Cardiac muscle cell (in vitro differentiated cells and primary cell): ENCODE measurements around the gene RIMBP2. TPM values are rescaled to one million over a fixed set of nuclear protein-coding genes. Genes with fewer than 3 reads are reported as not detected.

Source experiments
- DNase-seq, 2 donors: peaks; one replicate each; pipeline versions ENCODE4 v3.0.0 to v3.0.0-alpha.2; 2010 to 2017; ENCODE audit warnings: low read depth in 1 of 2, low spot score in 1 of 2
- H3K27ac ChIP-seq: fragments of 200-600 bp; sonication (generic); 2 replicates; pipeline ENCODE4 v1.5.1; 2016
- H3K27me3 ChIP-seq: fragments of 200-600 bp; sonication (generic); 2 replicates; pipeline ENCODE4 v1.6.0; 2016; ENCODE audit warnings: control low read depth
- H3K36me3 ChIP-seq: fragments of 200-600 bp; sonication (generic); 2 replicates; pipeline ENCODE4 v1.5.1; 2016; ENCODE audit warnings: control low read depth
- H3K4me1 ChIP-seq: fragments of 200-600 bp; sonication (generic); 2 replicates; pipeline ENCODE4 v1.8.1; 2017; ENCODE audit warnings: low read depth, mild to moderate bottlenecking, mixed run types
- H3K4me3 ChIP-seq: fragments of 200-600 bp; sonication (generic); 2 replicates; pipeline ENCODE4 v1.5.1; 2016; ENCODE audit warnings: mild to moderate bottlenecking
- H3K9me3 ChIP-seq: fragments of 200-600 bp; sonication (generic); 2 replicates; pipeline ENCODE4 v1.5.1; 2017; ENCODE audit warnings: low read depth, mild to moderate bottlenecking, control low read depth
- polyA plus RNA-seq: library from polyadenylated mRNA; unstranded; fragments of >200 nt; fragmentation: Nextera tagmentation; extraction: Ambion mirVana; gene quantifications from 2 replicates; pipeline ENCODE4 v1.2.1, GENCODE V29; 2016
- total RNA-seq: library from RNA; depleted of rRNA; stranded (reverse); fragments of >200 nt; gene quantifications from 2 replicates; pipeline ENCODE4 v1.2.3, GENCODE V29; 2016
- TF ChIP-seq, protein P1 (sequence below): IDR thresholded peaks from 2 replicates; pipeline ENCODE4 v1.5.1; 2012; ENCODE audit warnings: low read depth, mild to moderate bottlenecking, low read length

RIMBP2 gene
- total and polyA plus RNA-seq, 2 experiments from 2014 or later = 2.6 to 10.5 TPM

DNA sequence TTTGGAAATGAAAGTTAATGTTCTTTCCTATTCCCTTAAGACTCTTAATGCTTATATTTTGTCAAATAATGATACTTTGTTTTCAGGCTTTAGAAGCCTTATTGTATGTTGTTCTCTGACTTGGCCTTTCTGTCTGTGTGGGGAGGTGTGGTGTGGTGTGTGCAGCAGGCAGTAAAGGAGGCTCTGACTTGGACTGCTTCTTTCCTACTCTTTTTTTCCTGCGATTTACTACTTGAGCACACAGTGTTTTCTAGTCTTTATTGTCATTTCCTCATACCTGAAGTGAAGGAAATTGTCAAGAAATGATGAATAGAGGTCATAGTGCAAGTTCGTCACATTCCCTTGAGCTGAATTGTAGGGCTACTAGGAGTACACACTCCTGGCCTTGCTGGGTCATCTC lies 351.5 kb downstream of the RIMBP2 start:
- Histone ChIP-seq H3K27ac (no peak overlapping the region), H3K9me3 (no peaks in the 10 kb centered on the region), H3K36me3 (no peaks in the 10 kb centered on the region), H3K4me1 (peaks cover 4% of the 10 kb centered on the region), H3K27me3 (no peaks in the 10 kb centered on the region), H3K4me3 (no peak overlapping the region)
- TF ChIP-seq, protein P1, sequence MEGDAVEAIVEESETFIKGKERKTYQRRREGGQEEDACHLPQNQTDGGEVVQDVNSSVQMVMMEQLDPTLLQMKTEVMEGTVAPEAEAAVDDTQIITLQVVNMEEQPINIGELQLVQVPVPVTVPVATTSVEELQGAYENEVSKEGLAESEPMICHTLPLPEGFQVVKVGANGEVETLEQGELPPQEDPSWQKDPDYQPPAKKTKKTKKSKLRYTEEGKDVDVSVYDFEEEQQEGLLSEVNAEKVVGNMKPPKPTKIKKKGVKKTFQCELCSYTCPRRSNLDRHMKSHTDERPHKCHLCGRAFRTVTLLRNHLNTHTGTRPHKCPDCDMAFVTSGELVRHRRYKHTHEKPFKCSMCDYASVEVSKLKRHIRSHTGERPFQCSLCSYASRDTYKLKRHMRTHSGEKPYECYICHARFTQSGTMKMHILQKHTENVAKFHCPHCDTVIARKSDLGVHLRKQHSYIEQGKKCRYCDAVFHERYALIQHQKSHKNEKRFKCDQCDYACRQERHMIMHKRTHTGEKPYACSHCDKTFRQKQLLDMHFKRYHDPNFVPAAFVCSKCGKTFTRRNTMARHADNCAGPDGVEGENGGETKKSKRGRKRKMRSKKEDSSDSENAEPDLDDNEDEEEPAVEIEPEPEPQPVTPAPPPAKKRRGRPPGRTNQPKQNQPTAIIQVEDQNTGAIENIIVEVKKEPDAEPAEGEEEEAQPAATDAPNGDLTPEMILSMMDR = no peak
- no peak for DNase-seq

DNA sequence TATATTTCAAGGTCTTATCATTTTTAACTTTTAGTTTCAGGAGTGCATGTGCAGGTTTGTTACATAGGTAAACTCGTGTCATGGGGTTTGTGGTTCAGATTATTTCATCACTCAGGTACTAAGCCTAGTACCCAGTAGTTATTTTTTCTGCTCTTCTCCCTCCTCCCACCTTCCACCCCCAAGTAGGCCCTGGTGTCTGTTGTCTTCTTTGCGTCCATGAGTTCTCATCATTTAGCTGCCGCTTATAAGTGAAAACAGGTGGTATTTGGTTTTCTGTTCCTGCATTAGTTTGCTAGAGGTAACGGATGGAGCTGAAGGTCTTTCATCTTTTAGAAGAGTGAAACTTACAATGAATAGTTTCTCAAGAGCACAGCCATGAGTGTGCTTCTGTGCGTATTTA lies 354.0 kb downstream of the RIMBP2 start:
- Histone ChIP-seq H3K4me1 (peaks cover 4% of the 10 kb centered on the region), H3K27ac (no peak overlapping the region), H3K4me3 (no peak overlapping the region), H3K27me3 (no peaks in the 10 kb centered on the region), H3K9me3 (no peaks in the 10 kb centered on the region), H3K36me3 (no peaks in the 10 kb centered on the region)
- TF ChIP-seq, protein P1 = no peak
- no peak for DNase-seq

DNA sequence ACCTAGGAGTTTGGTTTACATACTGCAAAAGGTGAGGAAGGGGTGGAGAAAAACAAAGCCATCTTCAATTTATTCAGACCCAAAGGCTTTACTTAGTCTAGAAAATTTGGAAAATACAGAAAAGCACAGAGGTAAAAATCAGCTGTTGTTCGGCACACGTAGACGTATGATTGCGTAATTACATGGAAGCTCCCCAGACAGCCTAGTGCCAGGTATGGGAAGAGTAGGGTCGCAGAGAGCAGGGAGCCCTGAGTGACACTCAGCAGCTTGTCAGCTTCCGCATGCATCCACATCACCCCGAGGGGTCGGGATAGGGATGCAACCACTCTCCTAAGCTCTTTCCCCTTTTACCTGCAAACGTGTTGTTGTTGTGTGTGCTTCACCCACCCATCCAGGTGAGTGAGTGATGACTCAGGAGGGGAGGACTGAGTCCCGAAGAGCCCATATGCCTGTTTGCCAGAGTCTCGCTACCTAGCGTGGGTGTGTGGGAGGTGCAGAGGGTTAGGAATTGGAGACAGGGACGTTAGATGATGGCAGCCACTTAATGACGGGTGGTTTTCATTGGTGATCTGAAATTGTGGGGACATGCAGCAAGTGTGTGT lies 358.3 kb downstream of the RIMBP2 start:
- no peak for DNase-seq
- no peaks in the 10 kb centered on the region for H3K36me3 ChIP-seq
- TF ChIP-seq, protein P1 = no peak

DNA sequence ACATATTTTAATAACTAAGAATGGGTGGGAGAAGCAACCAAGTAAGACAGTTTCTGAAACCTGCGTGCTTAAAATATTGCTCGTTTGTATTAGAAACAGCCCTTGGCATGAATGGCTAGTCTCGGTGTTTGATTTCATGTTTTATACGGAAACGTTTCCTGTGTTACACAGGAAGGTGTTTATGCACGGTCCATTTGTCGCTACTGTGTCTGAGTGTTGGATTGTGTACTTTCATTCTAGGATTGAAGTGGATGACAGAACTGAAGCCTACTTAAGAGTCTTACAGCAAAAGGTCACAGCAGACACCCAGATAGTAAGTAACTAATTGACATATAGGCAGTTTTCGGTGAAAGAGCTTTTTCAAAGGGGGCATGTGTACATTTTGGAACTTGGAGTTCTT lies 358.9 kb downstream of the RIMBP2 start:
- no peaks in the 10 kb centered on the region for H3K36me3 ChIP-seq
- H3K27ac ChIP-seq = no peak overlapping the region
- H3K4me1 ChIP-seq = no peaks in the 10 kb centered on the region
- no peak for DNase-seq
- H3K9me3 ChIP-seq = no peaks in the 10 kb centered on the region
- peaks cover 7% of the 10 kb centered on the region for H3K27me3 ChIP-seq
- no peak overlapping the region for H3K4me3 ChIP-seq
- TF ChIP-seq, protein P1 = no peak

More for the DNA sequence above, 358.3 kb downstream of the RIMBP2 start:
- no peak overlapping the region for H3K27ac ChIP-seq
- no peaks in the 10 kb centered on the region for H3K4me1 ChIP-seq
- no peaks in the 10 kb centered on the region for H3K9me3 ChIP-seq
- peaks cover 5% of the 10 kb centered on the region for H3K27me3 ChIP-seq
- H3K4me3 ChIP-seq = no peak overlapping the region

DNA sequence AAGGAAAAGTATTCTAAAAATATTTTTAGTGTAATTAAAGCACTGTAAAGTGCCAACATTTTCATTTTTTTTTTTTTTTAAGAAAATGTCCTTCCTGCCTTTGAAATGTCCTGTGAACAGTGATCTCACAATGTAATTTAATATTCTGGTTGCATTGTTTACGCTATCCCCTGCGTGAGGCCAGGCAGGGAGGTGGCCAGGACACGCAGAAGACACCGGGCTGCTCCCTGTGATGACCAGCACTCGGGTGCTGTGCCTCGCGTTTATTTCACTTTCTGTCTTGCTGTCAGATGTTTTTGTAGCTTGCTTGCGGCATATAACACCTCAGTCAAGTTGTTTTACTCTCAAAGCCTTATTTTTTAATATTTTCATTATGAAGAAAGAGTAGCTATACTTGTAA lies 359.9 kb downstream of the RIMBP2 start:
- DNase-seq = no peak
- no peaks in the 10 kb centered on the region for H3K4me1 ChIP-seq
- no peak overlapping the region for H3K27ac ChIP-seq
- H3K9me3 ChIP-seq = no peaks in the 10 kb centered on the region
- peaks cover 10% of the 10 kb centered on the region for H3K27me3 ChIP-seq
- H3K4me3 ChIP-seq = no peak overlapping the region
- TF ChIP-seq, protein P1 = no peak
- no peaks in the 10 kb centered on the region for H3K36me3 ChIP-seq

DNA sequence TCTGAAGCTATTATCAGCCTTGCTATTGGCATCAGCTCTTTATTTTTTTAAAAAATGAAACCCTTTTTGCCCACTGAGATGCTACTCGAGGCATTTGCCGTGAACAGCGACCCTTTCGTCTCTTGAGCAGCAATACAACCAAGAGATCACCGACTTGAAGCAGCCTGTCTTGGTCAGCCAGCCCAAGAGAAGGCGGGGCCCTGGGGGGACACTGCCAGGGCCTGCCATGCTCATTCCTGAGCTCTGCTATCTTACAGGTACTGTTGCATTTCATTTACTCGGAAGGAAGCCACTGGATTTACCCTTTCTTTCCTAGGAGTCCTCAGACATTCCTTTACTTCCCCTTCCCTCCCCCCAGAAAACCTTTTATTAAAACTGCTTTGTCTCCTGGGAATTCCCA lies 361.7 kb downstream of the RIMBP2 start:
- Histone ChIP-seq H3K4me3 (no peak overlapping the region), H3K9me3 (no peaks in the 10 kb centered on the region), H3K27me3 (peaks cover 16% of the 10 kb centered on the region), H3K27ac (no peak overlapping the region), H3K36me3 (no peaks in the 10 kb centered on the region), H3K4me1 (no peaks in the 10 kb centered on the region)
- DNase-seq = no peak
- TF ChIP-seq, protein P1 = no peak
